ENCODE data around the gene KCNB1. TPM values are rescaled to one million over a fixed set of nuclear protein-coding genes. Genes with fewer than 3 reads are reported as not detected.

Gene KCNB1
- total RNA-seq, 4 donors from 2014 or later: 0.29 to 32.5 (median 7.0) TPM

DNA sequence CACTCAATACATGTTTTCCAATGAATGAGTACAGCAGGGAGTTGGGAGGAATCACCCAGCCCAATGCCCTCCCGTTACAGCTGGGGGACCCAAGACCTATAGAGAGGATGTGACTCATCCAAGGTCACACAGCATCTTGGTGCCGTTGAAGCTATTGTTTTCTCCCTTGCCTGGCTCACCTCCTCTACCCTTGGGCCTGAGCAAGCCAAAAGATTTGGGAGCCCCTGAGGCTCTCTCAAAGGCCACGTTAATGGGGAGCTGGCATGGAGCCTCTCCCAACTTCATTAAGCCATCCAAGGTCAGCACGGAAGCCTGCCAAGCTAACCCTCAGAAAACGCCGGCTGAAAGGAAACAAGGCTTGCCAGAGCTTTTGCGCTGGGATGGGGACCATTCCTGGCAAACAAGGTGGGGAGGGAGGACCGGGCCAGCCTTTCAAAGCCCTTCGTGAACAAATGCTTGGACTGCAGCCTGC lies 30.4 kb downstream of the KCNB1 start:
- Histone ChIP-seq H3K9me3 (no peaks in the 10 kb centered on the region), H3K36me3 (no peaks in the 10 kb centered on the region), H3K27ac (peak overlapping the region in 1 of 2 donors; percentile 31), H3K27me3 (no peaks in the 10 kb centered on the region), H3K4me1 (peaks cover 2 to 19% of the 10 kb centered on the region in 2 donors), H3K4me3 (no peak overlapping the region)
- TF ChIP-seq POLR2A (IDR thresholded peaks at IDR 0.05): no peak
- TF ChIP-seq CTCF (IDR thresholded peaks at IDR 0.05): no peak
- DNase-seq: peak; percentile 31 to 52
- intact Hi-C loops (cut with DNase I; ENCODE audit: low total_unique reads): no loop called here

DNA sequence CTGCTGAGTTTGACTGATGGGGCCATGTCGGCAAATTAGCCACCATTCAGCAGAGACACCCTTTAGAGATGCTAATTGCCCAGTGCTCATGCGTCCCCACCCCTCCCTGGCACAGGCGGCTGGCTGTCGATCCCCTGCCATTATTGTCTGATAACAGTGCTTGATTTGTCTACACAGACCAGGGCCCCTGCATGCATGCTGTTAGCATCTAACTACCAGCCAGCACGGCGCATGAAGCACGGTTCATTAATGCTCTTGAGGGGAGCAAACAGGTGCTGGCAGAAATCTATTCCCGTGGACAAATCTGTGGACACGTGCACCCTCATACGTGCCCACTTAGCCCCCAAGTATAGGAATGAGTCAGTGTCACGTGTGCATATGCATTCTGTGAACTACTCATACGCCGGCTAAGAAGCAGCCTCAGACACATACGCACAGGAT lies 32.2 kb downstream of the KCNB1 start:
- Histone ChIP-seq H3K27ac (peak overlapping the region in 1 of 2 donors; percentile 32), H3K4me1 (peaks cover 8 to 31% of the 10 kb centered on the region in 2 donors), H3K36me3 (no peaks in the 10 kb centered on the region), H3K27me3 (no peaks in the 10 kb centered on the region), H3K4me3 (no peak overlapping the region), H3K9me3 (no peaks in the 10 kb centered on the region)
- no peak for DNase-seq
- no peak for TF ChIP-seq CTCF (IDR thresholded peaks at IDR 0.05)
- TF ChIP-seq POLR2A (IDR thresholded peaks at IDR 0.05): no peak
- intact Hi-C loops (cut with DNase I; ENCODE audit: low total_unique reads): no loop called here

DNA sequence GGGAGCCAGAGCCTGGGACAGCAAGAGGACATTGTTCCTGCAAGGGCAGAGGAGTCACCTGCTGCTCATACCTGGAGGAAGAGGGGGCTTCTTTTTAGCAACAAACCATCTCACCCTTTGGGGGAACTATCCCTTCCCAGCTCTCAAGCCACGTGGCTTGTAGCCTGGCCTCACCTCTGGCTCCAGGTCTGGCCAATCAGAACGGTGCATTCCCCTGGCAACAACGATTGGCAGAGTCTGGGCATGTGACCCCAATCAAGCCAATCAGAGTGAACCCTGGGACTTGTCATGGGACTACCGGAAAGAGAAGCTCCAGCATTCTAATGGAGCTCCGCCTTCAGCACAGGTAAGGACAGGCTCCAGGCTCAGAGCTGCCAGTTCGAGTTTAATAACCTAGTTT lies 33.6 kb downstream of the KCNB1 start:
- intact Hi-C loops (cut with DNase I; ENCODE audit: low total_unique reads): no loop called here
- peaks cover 8 to 37% of the 10 kb centered on the region in 2 donors for H3K4me1 ChIP-seq
- no peak overlapping the region for H3K4me3 ChIP-seq
- DNase-seq: no peak
- H3K27me3 ChIP-seq: no peaks in the 10 kb centered on the region
- TF ChIP-seq CTCF (IDR thresholded peaks at IDR 0.05) (no peak), POLR2A (IDR thresholded peaks at IDR 0.05) (no peak)
- no peaks in the 10 kb centered on the region for H3K9me3 ChIP-seq
- peak overlapping the region in 1 of 2 donors; percentile 80 for H3K27ac ChIP-seq
- no peaks in the 10 kb centered on the region for H3K36me3 ChIP-seq

- Histone ChIP-seq H3K36me3 (no peaks in the 10 kb centered on the region), H3K4me3 (no peak overlapping the region), H3K4me1 (peaks cover 8 to 37% of the 10 kb centered on the region in 2 donors), H3K9me3 (no peaks in the 10 kb centered on the region), H3K27ac (peak overlapping the region; percentile 80 to 90), H3K27me3 (no peaks in the 10 kb centered on the region)
- DNase-seq: peak; percentile 32 to 50
- intact Hi-C loops (cut with DNase I; ENCODE audit: low total_unique reads): no loop called here
- TF ChIP-seq CTCF (IDR thresholded peaks at IDR 0.05) (no peak), POLR2A (IDR thresholded peaks at IDR 0.05) (no peak)
Measured at GRCh38 chr20:49447946-49448809, 34.3 kb downstream of the KCNB1 start.

- TF ChIP-seq POLR2A (IDR thresholded peaks at IDR 0.05) (no peak), CTCF (IDR thresholded peaks at IDR 0.05) (no peak)
- Histone ChIP-seq H3K9me3 (no peaks in the 10 kb centered on the region), H3K27ac (peak overlapping the region; percentile 80 to 90), H3K4me3 (no peak overlapping the region), H3K36me3 (no peaks in the 10 kb centered on the region), H3K4me1 (peaks cover 8 to 35% of the 10 kb centered on the region in 2 donors), H3K27me3 (no peaks in the 10 kb centered on the region)
- no peak for DNase-seq
- intact Hi-C loops (cut with DNase I; ENCODE audit: low total_unique reads): no loop called here
Measured at GRCh38 chr20:49447364-49447763, 35.1 kb downstream of the KCNB1 start.

Measured in uterus (tissue), 4 donors.